ENCODE measurements around the gene SLC35B3. TPM values are rescaled to one million over a fixed set of nuclear protein-coding genes. Genes with fewer than 3 reads are reported as not detected.

The SLC35B3 gene
- total RNA-seq, 6 donors from 2014 or later, result 6.7 to 17.8 (median 14.3) TPM

GRCh38 chr6:8383584-8383983 is 51.8 kb downstream of the SLC35B3 start:
- Histone ChIP-seq H3K36me3 (no peaks in the 10 kb centered on the region), H3K9me3 (no peaks in the 10 kb centered on the region), H3K27ac (no peak overlapping the region), H3K4me1 (no peaks in the 10 kb centered on the region), H3K27me3 (no peaks in the 10 kb centered on the region), H3K4me3 (no peak overlapping the region)
- ATAC-seq (ENCODE audit: low FRiP score in 2 of 2) (no peak), DNase-seq (no peak)
- no peak for TF ChIP-seq EP300 (IDR thresholded peaks at IDR 0.05)
- TF ChIP-seq CTCF (IDR thresholded peaks at IDR 0.05), result no peak
- no peak for TF ChIP-seq POLR2A (IDR thresholded peaks at IDR 0.05)
- TF ChIP-seq POLR2AphosphoS5 (IDR thresholded peaks at IDR 0.05), result no peak
- WGBS, 2 donors, result 80 to 85% methylated on average over 2 of the region's 2 CpGs

DNA sequence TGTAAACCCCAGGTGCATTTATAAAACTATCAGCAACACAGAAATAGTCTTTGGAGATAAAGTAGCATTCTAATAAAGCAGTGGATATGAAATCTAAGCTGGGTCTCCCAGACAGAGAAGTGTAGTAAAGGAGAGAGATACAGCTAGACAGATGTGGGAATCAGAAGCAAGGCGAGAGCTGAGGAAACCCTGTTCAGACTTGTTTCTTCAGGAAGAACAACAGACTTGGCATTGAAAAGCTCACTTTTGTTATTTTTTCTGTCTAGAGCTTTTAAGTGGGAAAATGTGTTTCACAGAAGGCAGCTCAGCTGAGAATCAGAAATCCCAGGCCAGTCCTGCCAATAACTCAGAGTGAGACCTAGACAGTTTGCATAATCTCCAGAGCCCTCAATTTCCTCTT is 52.9 kb downstream of the SLC35B3 start:
- WGBS, 2 donors, result 59 to 85% methylated on average over 1 of the region's 1 CpG
- ATAC-seq (ENCODE audit: low FRiP score in 2 of 2) (no peak), DNase-seq (no peak)
- Histone ChIP-seq H3K36me3 (no peaks in the 10 kb centered on the region), H3K27me3 (no peaks in the 10 kb centered on the region), H3K9me3 (no peaks in the 10 kb centered on the region), H3K27ac (no peak overlapping the region), H3K4me3 (no peak overlapping the region), H3K4me1 (no peaks in the 10 kb centered on the region)
- TF ChIP-seq POLR2A (IDR thresholded peaks at IDR 0.05) (no peak), CTCF (IDR thresholded peaks at IDR 0.05) (no peak), POLR2AphosphoS5 (IDR thresholded peaks at IDR 0.05) (no peak), EP300 (IDR thresholded peaks at IDR 0.05) (no peak)

DNA sequence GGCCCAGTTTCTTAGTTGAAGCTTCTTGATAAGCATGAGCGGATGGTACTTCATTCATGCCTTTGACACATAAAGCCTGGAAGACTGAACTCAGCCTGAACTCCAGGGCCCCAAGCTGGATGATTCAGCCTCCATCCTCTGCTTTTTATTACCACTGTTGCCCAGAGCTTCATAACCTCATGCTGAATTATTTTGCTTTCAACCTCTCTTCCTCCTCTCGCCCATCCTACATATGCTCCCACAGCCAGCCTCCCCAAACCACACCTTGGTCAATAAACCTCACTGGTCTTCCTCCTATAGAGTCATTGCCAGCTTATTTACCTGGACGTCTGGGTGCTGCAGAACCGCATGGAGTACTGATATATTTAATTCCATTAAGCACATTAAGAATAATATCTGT is 59.4 kb downstream of the SLC35B3 start:
- ATAC-seq (ENCODE audit: low FRiP score in 2 of 2) (no peak), DNase-seq (no peak)
- 89 to 90% methylated on average over 4 of the region's 4 CpGs for WGBS, 2 donors
- Histone ChIP-seq H3K36me3 (no peaks in the 10 kb centered on the region), H3K27me3 (no peaks in the 10 kb centered on the region), H3K4me1 (no peaks in the 10 kb centered on the region), H3K4me3 (no peak overlapping the region), H3K9me3 (no peaks in the 10 kb centered on the region), H3K27ac (no peak overlapping the region)
- TF ChIP-seq EP300 (IDR thresholded peaks at IDR 0.05) (no peak), CTCF (IDR thresholded peaks at IDR 0.05) (no peak), POLR2AphosphoS5 (IDR thresholded peaks at IDR 0.05) (no peak), POLR2A (IDR thresholded peaks at IDR 0.05) (no peak)
